NCI-H345 (cell line): Measurements from ENCODE around the gene MICA.
"Not testable (repeated sequence)": the region's sequence is repeated elsewhere in the genome, so short reads cannot be mapped to it uniquely, and the experiment has no call there.

Experiments used
- DNase-seq: peaks from one replicate; lab custom pipeline; 2025; lab: John Stamatoyannopoulos, UW

MICA gene

GRCh38 chr6:31403283-31404060 is at the start of gene MICA:
MICA (plus strand) TSS chr6:31403595; CDS start chr6:31403633, 38 bp downstream.
- peak; percentile 3 for DNase-seq

- DNase-seq: no peak
These were observed 49.1 kb upstream of the MICA start for GRCh38 chr6:31354158-31354863.

- DNase-seq: no peak
These were observed 48.4 kb upstream of the MICA start for GRCh38 chr6:31354864-31355582.

- no peak for DNase-seq
These were observed 47.8 kb upstream of the MICA start for GRCh38 chr6:31355583-31355948.

GRCh38 chr6:31356216-31356945 is 47.0 kb upstream of the MICA start:
- no peak for DNase-seq

GRCh38 chr6:31356946-31357466 is 46.4 kb upstream of the MICA start, which contains the start of gene HLA-B:
HLA-B (minus strand) TSS chr6:31357179; CDS start chr6:31357158, 21 bp downstream.
- DNase-seq: peak; percentile 6

GRCh38 chr6:31357886-31358285 is 45.5 kb upstream of the MICA start:
- no peak for DNase-seq

- DNase-seq: no peak
These were observed 45.1 kb upstream of the MICA start for GRCh38 chr6:31358302-31358701.

- DNase-seq: no peak
These were observed 43.8 kb upstream of the MICA start for GRCh38 chr6:31359581-31359980.

- DNase-seq: no peak
These were observed 40.6 kb upstream of the MICA start for GRCh38 chr6:31362751-31363150.

GRCh38 chr6:31363811-31364210 is 39.6 kb upstream of the MICA start:
- DNase-seq: no peak

- DNase-seq: no peak
These were observed 37.5 kb upstream of the MICA start for GRCh38 chr6:31365864-31366263.

GRCh38 chr6:31366693-31367470 is 36.5 kb upstream of the MICA start:
- peak; percentile 85 for DNase-seq

- no peak for DNase-seq
These were observed 34.9 kb upstream of the MICA start for GRCh38 chr6:31368461-31368860.

GRCh38 chr6:31374118-31374517 is 29.3 kb upstream of the MICA start:
- DNase-seq: not testable (repeated sequence)

GRCh38 chr6:31375699-31376098 is 27.7 kb upstream of the MICA start:
- no peak for DNase-seq

GRCh38 chr6:31377029-31377428 is 26.4 kb upstream of the MICA start:
- no peak for DNase-seq

- DNase-seq: no peak
These were observed 25.2 kb upstream of the MICA start for GRCh38 chr6:31378062-31378720.

- no peak for DNase-seq
These were observed 24.7 kb upstream of the MICA start for GRCh38 chr6:31378721-31379103.

- DNase-seq: no peak
These were observed 23.5 kb upstream of the MICA start for GRCh38 chr6:31379850-31380249.

GRCh38 chr6:31381666-31382065 is 21.7 kb upstream of the MICA start:
- no peak for DNase-seq
